ENCODE data around the gene RFX3. TPM values are rescaled to one million over a fixed set of nuclear protein-coding genes. Genes with fewer than 3 reads are reported as not detected.

RFX3 gene
- total RNA-seq, 1 donor: 3.1 TPM

GRCh38 chr9:3409453-3409852, 116.3 kb downstream of the RFX3 start:
- DNase-seq (ENCODE audit: low read depth): no peak
- no peak for TF ChIP-seq CTCF (IDR thresholded peaks at IDR 0.05; ENCODE audit: insufficient read depth, low read length)
- H3K4me3 ChIP-seq (ENCODE audit: low read depth, low read length): no peak overlapping the region

GRCh38 chr9:3403315-3403714, 122.5 kb downstream of the RFX3 start:
- no peak for DNase-seq (ENCODE audit: low read depth)
- no peak for TF ChIP-seq CTCF (IDR thresholded peaks at IDR 0.05; ENCODE audit: insufficient read depth, low read length)

GRCh38 chr9:3401221-3401954, 124.4 kb downstream of the RFX3 start:
- DNase-seq (ENCODE audit: low read depth): no peak
- H3K4me3 ChIP-seq (ENCODE audit: low read depth, low read length): no peak overlapping the region

More at GRCh38 chr9:3403315-3403714, 122.5 kb downstream of the RFX3 start:
- H3K4me3 ChIP-seq (ENCODE audit: low read depth, low read length): no peak overlapping the region

GRCh38 chr9:3398232-3398648, 127.6 kb downstream of the RFX3 start:
- no peak for DNase-seq (ENCODE audit: low read depth)
- no peak overlapping the region for H3K4me3 ChIP-seq (ENCODE audit: low read depth, low read length)
- TF ChIP-seq CTCF (IDR thresholded peaks at IDR 0.05; ENCODE audit: insufficient read depth, low read length): no peak

More at GRCh38 chr9:3401221-3401954, 124.4 kb downstream of the RFX3 start:
- TF ChIP-seq CTCF (IDR thresholded peaks at IDR 0.05; ENCODE audit: insufficient read depth, low read length): no peak

- no peak overlapping the region for H3K4me3 ChIP-seq (ENCODE audit: low read depth, low read length)
- no peak for DNase-seq (ENCODE audit: low read depth)
- TF ChIP-seq CTCF (IDR thresholded peaks at IDR 0.05; ENCODE audit: insufficient read depth, low read length): no peak
Observed at GRCh38 chr9:3397766-3398165, 128.0 kb downstream of the RFX3 start.

GRCh38 chr9:3391414-3391813, 134.4 kb downstream of the RFX3 start:
- DNase-seq (ENCODE audit: low read depth): no peak
- no peak for TF ChIP-seq CTCF (IDR thresholded peaks at IDR 0.05; ENCODE audit: insufficient read depth, low read length)
- H3K4me3 ChIP-seq (ENCODE audit: low read depth, low read length): no peak overlapping the region

GRCh38 chr9:3386753-3387152, 139.0 kb downstream of the RFX3 start:
- no peak overlapping the region for H3K4me3 ChIP-seq (ENCODE audit: low read depth, low read length)
- no peak for TF ChIP-seq CTCF (IDR thresholded peaks at IDR 0.05; ENCODE audit: insufficient read depth, low read length)

More at GRCh38 chr9:3386753-3387152, 139.0 kb downstream of the RFX3 start:
- peak; percentile 14 for DNase-seq (ENCODE audit: low read depth)
